ENCODE measurements around the gene IKBKG.
"Not testable (repeated sequence)": the region's sequence is repeated elsewhere in the genome, so short reads cannot be mapped to it uniquely, and the experiment has no call there.

- not testable (repeated sequence) for TF ChIP-seq CTCF (conservative IDR thresholded peaks at IDR 0.05; ENCODE audit: low read length); EZH2phosphoT487 (IDR thresholded peaks at IDR 0.05; ENCODE audit: borderline replicate concordance, low read depth, low read length)
These were observed 14.9 kb downstream of the IKBKG start for GRCh38 chrX:154562295-154562694.

All from OCI-LY7 (cell line).